GM12864 (cell line): Measurements from ENCODE around the gene PPP1R3E.
"Not testable (repeated sequence)": the region's sequence is repeated elsewhere in the genome, so short reads cannot be mapped to it uniquely, and the experiment has no call there.

Source experiments
- DNase-seq: peaks from one replicate; pipeline ENCODE4 v3.0.0-alpha.2; 2011; ENCODE audit warnings: low read depth
- H3K4me3 ChIP-seq: 2 replicates; pipeline ENCODE4 v1.5.1; 2011; ENCODE audit warnings: mild to moderate bottlenecking, low read depth, low read length, control low read depth
- TF ChIP-seq, protein P1 (sequence below): IDR thresholded peaks from 2 replicates; pipeline ENCODE4 v1.5.1; 2011; ENCODE audit warnings: low read depth, mild to moderate bottlenecking, moderate library complexity, low read length, control low read depth, inconsistent platforms; ENCODE audit errors: missing control alignments

Gene PPP1R3E

GRCh38 chr14:23286902-23287479 lies 15.7 kb downstream of the PPP1R3E start:
- DNase-seq, result no peak
- TF ChIP-seq, protein P1, sequence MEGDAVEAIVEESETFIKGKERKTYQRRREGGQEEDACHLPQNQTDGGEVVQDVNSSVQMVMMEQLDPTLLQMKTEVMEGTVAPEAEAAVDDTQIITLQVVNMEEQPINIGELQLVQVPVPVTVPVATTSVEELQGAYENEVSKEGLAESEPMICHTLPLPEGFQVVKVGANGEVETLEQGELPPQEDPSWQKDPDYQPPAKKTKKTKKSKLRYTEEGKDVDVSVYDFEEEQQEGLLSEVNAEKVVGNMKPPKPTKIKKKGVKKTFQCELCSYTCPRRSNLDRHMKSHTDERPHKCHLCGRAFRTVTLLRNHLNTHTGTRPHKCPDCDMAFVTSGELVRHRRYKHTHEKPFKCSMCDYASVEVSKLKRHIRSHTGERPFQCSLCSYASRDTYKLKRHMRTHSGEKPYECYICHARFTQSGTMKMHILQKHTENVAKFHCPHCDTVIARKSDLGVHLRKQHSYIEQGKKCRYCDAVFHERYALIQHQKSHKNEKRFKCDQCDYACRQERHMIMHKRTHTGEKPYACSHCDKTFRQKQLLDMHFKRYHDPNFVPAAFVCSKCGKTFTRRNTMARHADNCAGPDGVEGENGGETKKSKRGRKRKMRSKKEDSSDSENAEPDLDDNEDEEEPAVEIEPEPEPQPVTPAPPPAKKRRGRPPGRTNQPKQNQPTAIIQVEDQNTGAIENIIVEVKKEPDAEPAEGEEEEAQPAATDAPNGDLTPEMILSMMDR, result no peak
- H3K4me3 ChIP-seq, result peak overlapping the region; percentile 80

DNA sequence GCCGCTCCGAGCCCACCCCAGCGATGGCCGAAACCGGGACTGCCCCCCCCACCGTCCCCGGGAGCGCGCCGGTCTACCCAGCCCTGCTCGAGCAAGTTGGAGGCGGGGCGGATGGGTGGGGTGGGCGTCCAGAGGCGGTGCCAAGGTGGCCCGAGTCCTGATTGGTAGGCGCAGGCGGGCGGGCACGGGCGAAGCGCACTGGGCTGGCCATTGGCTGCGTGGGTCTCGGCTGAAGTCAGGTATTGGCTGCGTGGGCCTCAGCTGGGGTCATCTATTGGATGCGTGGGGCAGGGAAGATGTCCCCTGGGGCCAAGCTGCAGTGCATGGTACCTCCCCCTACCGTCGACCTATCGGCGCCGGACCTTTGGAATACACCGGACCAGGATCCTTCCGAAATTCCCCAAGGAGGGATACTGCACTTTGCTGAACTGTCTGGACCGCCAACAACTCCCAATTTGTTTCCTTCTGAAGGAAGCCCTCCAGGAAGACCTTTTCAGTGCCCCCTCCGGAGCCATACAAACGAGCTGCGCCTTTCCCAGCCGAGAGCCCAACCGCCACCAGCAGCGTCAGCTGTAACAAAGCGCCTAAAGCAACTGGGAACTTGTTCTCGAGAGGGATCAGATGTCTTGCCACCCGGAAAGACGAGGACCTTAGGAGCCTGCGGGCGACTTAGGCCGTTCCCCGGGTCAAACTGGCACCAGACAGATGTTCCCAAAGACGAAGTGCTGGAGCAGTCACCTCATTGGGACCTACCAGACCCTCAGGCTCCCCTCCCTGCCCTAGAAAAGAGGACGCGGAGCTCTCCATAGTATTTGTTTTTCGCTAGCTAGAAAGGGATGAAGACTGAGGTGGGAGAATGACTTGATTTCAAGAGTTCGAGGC lies 16.4 kb downstream of the PPP1R3E start, which contains the start of gene HOMEZ:
HOMEZ (minus strand) TSS at position 113 of the 882 bp plus-strand sequence. CDS start 180 bp downstream, outside the sequence.
- DNase-seq, result peak; percentile 91
- TF ChIP-seq, protein P1, result no peak
- H3K4me3 ChIP-seq, result peak within 1 kb of the TSS; percentile 80

- H3K4me3 ChIP-seq, result peak overlapping the region; percentile 80
- DNase-seq, result no peak
- TF ChIP-seq, protein P1, result no peak
These were observed 17.1 kb downstream of the PPP1R3E start for GRCh38 chr14:23285530-23286019.

DNA sequence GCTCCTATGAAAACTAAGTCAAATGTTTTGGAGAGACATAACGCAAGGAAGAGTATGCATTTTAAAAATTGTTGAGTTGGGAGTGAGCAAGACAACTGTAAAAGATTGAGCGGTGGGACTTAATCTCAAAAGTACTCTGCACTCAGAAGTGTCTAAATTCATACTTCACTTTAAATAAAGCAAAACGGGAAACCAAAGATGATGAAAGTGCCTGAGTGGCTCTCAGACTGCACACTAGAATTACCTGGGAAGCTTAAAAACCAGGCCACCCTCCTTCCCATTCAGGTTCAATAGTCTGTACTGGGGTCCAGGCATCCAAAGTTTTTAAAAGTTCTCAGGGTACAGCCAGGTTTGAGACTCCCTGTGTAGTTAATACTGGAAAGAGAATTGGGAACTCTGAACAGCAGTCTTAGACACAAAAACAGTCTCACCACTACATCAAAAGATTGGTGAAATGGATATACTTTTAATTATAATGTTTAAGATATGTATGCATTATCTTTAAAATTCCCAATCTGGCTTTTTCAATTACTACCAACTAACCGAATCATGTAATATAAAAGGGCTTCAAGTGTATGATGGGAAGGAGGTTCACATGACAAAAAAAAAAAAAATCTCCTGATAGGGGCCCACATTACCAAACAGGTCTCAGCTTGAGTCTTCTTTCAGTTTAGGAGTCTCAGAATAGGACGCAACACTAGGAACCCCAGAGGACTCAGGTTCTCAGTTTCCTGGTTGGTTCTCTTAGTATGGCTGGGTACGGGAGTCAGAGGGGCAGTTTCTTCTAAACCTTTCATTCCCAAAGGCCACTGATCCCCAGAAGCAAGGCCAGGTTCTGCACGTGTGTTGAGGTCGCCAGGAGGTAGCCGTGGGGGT lies 17.8 kb downstream of the PPP1R3E start:
- no peak for DNase-seq
- H3K4me3 ChIP-seq, result peak overlapping the region; percentile 80
- TF ChIP-seq, protein P1, result no peak

DNA sequence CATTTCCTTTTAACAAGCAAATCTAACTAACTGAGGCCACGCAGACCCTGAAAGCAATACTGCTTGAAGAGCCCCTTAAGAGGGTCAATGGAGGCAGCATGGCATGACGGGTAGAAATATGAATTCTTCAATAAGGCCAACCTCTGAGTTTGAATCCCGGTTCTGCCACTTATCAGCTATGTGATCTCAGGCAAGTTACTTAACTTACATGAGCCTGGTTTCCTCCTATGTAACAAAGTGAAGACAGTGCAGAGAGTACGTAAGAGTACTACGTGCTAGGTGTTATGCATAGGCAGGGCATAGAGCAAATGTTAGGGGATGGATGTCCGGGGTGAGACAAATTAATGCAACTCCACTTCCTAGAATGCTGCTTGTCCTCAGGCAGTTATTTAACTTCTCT lies 21.4 kb downstream of the PPP1R3E start:
- DNase-seq, result no peak
- TF ChIP-seq, protein P1, result no peak
- no peak overlapping the region for H3K4me3 ChIP-seq

- not testable (repeated sequence) for DNase-seq, H3K4me3 ChIP-seq
These were observed 24.7 kb downstream of the PPP1R3E start for GRCh38 chr14:23277928-23278327.

DNA sequence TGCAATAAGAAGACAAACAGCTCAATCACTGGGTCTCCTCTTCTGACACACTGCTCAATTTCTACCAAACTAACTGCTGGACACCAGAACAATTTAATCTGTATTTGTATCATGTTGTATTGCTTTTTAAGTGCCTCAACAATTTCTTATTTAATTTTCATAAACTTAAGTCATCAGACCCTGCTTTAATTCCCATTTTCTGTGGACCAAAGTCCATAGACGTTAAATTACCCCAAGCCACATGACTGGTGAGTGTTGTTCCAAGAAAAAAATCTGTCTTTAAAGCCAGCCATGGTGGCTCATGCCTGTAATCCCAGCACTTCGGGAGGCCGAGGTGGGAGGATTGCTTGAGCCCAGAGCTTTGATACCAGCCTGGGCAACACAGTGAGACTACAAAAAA lies 25.5 kb downstream of the PPP1R3E start:
- no peak for DNase-seq
- H3K4me3 ChIP-seq, result no peak overlapping the region
- TF ChIP-seq, protein P1, result no peak
